NCI-H524 (cell line): ENCODE results near the gene POMGNT1.

Experiments
- DNase-seq, 2 experiments: peaks; one replicate each; lab custom pipeline; 2025; lab: John Stamatoyannopoulos, UW

The POMGNT1 gene

DNA sequence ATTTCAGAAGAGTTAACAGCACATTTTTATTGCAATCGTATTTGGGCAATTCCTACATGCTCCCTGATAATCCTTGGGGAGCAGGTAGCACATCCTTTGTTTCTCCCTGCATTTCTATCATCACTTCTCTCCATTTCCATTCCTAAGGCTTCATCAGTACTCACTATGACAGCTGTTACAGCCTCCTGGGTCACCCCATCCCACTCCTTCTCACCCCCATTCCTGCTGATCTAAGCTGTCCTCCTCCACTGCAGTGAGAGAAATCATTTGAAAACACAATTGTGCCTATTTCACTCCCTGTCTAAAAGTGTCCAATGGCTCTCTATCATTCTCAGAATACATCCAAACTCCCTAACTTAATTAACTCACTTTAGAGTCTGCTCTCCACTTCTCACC lies 40.3 kb downstream of the POMGNT1 start:
- no peak for DNase-seq

DNA sequence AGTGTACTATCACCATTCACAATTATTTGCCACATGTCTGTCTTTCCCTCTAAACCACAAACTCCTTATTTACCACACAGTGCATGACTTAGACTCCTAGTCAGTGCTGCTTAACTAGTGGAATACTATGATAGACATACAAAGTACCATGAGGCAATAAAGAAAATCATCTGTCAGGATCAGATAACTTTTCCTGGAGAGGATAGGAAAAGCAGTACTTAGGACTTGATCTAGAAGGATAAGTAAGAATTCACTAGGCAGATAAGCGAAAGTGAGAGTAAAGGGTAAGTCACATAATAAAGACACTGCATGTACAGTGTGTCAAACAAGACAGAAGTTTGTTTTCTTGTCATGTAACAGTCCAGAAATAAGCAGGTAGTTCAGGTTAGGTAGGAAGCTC lies 44.5 kb downstream of the POMGNT1 start:
- no peak for DNase-seq

DNA sequence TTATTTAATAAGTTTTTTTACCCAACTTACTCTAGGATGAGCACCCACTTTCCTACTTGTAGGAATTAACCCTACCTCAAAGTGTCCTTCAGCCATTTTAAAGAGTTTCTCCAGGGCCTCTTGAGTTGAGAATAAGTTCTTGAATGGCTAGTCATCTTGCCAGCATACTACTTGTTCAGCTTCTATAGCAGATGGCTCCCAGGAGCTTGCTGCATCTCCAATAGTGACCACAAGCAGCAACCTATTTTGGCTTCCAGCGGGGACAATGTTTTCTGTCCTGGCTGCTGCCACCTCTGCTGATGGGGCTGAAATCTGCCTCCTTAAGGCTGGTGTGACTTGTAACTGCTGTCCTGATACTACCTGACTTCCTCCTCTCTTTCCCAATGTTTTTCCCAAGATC lies 45.0 kb downstream of the POMGNT1 start:
- peak in 1 of 2 experiments; percentile 5 for DNase-seq

DNA sequence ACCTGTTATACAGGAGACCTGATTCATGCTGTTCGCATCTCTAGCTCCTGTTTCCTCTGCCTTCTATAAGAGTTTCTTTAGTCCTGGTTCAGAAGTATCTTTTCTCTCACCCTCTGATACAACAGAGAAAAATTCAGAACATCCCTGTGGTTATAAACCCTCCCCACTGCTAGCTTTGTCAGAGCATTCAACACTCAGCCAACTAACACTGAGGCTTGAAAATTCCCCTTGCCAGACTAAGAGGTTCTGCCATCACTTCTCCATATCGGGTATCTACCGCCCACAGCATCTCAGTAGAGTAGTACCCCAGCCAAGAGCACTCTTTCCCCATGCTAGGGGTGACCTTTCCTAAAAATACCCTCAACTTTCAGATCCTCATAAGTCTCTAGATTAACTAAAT lies 46.2 kb downstream of the POMGNT1 start:
- DNase-seq: no peak

DNA sequence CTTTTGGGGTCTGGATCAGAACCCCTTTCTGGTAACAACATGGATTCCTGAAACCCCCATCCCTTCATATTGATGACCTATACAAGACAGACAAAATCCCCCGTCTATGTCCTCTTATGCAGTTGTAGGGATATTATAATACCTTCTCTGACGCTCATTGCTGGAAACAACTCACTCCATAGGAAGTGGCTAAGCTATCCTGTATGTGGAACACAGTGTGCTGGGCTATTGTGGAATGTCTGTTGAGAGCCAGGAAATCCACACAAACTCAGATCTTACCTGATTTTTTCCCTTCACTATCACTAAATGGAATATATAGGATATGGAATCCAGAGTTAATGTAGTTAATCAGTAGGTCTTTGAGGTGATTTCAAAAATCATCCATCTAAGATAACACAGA lies 48.1 kb downstream of the POMGNT1 start:
- DNase-seq: no peak

DNA sequence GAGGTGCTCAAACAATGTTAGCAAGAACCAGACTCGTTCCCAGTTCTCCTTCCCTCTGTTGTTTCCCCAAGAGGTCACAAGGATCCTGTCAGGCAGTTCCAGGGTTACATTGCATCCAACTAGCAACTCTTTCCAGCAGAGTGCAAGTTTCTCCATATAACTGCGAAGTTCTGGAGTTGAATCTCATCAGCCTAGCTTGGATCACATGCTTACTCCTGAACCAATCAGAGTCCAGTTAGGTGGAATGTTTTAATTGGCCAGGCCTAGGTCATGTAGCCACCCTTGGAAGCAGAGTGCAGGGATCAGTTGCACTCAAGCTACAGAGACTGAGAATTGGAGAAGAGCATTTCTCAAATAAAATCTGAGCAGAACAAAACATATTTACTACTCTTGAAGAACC lies 49.9 kb downstream of the POMGNT1 start:
- no peak for DNase-seq
